Measurements from ENCODE around the gene CRACDL. TPM values are rescaled to one million over a fixed set of nuclear protein-coding genes. Genes with fewer than 3 reads are reported as not detected.
"Not testable (repeated sequence)": the region's sequence is repeated elsewhere in the genome, so short reads cannot be mapped to it uniquely, and the experiment has no call there.

The CRACDL gene
- total RNA-seq, 1 experiment from 2014 or later, result 3.1 TPM

DNA sequence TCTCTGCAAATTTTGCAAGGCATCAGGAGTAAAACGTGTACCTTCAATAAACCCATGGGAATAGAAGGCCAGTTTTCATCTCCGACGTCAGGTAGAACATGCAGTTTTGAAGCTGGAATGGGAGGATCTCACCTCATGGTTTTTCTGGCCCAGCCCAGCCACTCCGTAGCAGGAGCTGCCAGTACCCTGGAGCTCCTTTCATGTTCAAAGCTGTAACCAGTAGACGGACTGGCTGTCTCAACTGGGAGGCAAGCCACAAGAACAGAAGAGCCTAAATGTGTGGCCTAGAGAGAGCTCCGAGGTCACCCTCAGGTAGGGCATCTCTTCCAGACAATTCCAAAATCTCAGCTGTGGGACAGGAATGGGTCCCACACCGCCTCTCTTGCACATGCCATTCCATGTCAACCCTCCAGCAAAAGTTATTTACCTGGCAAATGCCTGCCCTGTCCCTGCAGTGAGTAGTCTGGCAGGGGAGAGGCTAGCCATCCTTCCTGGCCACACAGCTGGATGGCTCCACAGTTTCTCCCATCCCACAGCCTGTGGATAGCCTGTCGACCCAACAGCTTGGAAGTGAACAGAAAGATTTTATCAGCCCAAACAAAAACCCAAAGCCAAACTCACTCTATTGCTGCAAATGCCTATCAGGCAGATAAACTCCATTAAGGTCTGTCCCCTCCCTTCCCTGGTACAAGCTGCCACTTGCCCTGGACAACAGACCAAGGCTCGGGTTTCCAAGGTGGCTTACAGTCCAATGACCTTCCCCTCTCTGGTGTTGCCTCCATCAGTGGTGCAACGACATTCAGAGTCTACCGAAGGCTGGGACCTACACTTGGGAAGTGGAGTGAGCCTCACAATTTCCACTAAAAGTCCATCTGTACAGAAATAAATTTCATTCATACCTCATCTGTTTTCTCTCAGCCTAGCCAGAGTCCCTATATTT, 27.8 kb downstream of the CRACDL start:
- no peak for DNase-seq (ENCODE audit: low spot score)

DNA sequence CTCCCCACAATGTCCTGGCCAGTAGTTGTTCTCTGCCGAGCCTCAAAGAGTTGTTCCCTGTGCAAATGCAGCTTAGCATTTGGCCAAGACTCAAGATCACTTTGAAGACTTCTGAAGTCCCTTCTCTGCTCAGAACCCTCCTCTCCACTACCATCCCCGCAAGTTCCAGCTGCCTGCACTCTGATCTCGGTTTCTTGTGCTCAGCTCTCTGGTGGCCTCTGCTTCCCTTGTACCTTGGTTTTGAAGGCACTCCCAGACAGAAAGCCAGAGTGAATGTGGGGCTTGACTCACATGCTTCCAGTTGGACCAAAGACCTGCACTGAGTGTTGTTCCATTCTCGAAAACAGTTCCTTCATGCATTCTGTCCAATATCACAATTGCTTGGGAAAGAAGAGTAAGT, 28.6 kb downstream of the CRACDL start:
- no peak for DNase-seq (ENCODE audit: low spot score)

DNA sequence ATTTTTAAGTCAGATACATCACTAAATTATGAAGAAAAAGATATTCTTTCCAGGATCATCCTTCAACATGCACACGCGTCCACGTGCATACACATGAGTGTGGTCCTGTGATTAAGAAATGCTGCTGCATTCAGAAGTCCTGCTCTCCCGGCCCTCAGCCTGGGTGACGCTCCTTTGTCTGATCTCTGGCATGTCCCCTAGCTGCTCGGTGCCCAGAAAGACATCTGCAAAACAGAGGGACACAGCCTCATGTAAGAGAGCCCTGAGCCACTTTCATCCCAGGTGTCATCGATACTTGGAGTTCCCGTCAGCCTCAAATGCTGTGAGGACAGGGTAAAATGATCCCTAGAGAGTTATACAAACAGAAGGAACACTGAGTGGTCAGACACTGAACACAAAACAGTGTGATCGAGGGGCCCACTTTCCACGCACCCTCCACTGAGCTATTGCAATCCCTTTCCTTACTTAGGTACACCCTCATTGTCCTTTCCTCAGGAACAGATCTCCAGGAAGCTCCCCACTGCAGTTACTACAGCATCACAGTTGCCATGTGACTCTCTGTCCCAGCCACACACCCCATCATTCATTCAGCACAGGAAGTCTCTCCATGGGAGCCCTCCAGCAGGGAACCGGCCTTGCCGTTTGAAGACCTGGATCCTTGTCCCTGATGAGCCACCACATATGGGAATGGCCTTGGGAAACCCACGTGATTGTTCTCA, 32.1 kb downstream of the CRACDL start:
- no peak for DNase-seq (ENCODE audit: low spot score)

DNA sequence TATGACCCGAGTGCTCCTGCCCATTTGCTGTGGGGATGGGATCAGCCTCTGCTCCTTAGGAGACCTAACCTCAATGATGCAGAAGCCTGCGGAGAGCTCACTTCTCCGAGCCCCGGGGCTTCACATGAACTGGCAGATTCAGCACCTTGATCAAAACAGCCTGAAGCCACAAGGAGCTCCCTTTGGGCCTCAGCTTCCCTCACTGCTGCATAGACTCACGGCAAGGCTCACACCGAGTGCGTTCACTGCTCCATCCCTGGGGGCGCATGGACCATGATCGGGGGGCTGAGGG, 33.0 kb downstream of the CRACDL start:
- no peak for DNase-seq (ENCODE audit: low spot score)

DNA sequence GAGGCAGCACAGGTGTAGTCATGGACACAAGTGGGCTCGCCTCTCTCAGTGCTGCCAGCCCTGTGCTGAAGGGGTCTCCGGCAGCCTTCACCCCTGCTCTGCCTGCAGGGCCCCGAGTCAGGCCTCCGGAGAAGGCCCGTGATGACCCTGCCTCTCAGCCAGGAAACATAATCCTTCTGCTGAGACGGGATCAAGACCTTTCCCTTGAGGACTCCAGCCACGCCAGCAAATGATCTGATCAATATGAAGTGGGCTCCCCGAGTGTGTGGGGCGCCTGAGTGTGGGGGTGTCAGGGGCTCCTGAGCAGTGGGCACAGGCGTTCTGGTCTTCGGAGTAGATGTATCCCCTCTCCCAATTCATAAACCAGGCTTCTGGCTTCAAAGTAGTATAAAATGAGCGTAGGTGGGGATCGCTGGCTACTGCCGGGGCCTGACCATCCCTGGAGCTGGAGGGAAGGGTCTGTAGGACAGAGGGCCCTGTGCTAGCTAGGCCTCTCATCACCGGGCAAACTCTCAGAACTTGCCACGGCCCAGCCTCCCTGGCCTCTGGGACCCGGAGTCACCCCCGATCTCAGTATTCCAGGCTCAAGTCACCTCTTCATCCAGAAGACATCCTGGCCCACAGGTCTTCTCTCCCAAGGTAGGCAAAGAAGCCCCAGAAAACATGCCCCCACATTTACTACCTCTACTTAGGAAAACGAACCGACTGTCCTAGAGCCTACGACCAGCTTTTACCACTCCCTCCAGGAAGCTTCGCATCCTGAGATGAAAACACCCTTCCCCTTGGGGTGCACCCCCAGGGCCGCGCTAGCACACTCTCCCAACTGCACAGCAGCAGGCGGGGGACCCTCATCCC, 33.6 kb downstream of the CRACDL start:
- DNase-seq (ENCODE audit: low spot score), result no peak

DNA sequence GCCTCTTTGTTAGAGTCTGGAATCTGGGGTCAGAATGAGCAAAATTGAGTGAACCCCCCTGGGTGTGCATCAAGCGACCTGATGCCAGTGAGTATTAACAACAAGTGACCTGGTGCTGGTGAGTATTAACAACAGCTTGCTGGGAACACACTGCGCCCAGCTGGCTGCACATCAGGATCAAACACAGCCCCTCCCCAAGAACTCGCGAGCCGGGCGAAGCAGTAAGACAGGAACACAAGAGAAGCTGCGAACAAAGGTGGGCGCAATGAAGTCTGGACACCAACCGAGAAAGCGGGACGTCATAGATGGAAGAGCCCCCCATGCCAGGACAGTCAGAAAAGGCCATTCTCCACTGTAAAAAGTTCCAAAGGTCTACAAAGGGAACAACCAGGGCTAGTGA, 34.3 kb downstream of the CRACDL start:
- no peak for DNase-seq (ENCODE audit: low spot score)

DNA sequence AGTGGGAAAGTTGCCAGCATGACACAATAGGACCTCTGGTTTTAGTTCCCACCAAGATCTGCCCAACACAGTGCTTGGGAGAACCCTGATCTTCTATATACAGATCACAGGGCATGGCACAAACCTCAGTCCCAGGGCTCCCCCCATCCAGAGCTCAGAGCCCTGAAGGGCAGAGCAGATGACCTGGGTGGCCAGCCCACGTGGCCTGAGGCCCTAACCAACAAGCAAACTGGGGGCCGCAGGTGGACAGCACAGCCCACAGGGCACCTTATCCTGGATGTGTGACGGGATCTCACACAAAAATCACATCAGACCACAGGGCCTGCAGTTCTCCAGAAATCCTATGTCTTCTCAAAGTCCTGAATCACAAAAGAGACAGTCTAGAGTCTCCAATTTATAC, 34.7 kb downstream of the CRACDL start:
- DNase-seq (ENCODE audit: low spot score), result no peak

DNA sequence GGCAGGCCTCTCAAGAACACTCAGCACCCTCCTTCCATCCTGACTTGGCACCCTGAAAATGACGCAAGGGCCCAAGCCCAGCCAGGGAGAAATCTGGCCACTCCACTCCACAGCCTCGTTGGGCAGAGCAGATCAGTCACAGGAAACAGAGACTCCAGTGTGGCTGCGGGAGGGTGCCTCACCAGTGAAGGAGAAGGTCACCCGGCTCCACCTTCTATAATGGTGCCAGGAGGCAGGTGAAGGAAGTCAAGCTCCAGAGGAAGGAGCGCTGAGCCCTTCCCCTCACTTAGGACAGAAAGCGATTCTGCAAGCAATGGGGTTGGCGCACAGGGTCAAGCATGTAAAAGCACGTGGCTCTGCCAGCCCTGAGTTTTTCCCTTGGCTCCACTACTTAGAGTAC, 35.3 kb downstream of the CRACDL start:
- no peak for DNase-seq (ENCODE audit: low spot score)

DNA sequence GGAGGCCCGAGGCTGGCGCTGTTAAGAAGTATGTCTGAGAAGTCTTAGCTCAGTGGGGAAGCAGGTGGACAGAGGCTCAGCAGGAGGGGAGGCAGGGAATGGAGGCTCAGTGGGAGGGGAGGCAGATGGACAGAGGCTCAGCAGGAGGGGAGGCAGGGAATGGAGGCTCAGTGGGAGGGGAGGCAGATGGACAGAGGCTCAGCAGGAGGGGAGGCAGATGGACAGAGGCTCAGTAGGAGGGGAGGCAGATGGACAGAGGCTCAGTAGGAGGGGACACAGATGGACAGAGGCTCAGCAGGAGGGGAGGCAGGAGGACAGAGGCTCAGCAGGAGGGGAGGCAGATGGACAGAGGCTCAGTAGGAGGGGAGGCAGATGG, 36.3 kb downstream of the CRACDL start:
- not testable (repeated sequence) for DNase-seq (ENCODE audit: low spot score)

DNA sequence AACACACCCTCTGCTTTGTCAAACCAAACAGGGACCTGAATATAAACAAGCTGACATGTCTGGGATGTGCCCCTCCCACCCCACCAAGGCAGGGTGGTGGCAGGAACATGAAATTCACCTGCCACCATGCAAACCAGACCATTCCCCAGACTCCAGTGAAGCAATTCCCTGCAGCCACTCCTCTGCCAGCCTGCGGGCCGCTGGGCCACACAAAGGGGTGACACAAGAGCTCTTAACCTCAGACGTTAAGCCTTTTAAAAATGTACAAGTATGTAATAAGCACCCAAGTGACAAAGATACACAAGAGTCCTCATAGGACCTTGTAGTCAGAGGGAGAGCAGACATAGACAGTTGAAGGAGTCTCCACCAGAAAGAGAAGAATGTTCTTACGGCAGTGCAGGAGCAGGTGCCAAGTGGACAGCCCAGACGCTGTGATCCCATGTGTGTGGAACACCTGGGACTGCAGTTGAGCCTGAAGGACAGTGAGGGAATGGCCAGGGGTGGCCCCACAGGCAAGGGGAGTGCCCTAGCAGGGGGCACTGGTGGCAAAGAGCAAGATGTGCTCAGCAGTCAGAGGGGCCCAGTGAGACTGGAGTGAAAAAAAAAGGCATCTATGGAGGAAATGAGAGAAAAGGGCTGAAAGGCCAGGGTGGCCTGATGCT, 36.9 kb downstream of the CRACDL start:
- DNase-seq (ENCODE audit: low spot score), result no peak

DNA sequence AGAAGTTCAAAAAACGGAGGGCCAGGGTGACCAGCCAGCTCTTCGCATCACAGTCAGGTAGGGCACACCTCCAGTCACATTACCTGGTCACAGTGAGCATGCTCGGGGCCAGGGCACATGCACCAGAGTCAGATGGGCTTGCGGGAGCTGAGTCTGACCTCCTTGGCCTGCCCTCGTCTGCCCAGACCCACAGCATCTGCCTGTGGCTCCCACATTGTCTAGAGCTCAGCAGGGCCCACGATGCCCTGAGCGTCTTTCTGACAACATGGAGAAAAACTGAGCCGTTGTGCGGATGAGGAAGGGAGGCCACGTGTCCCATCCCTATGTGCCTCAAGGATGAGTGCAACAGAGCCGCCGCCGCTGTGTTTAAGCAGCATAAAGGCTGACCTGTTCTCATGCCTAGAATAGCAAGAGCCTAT, 37.6 kb downstream of the CRACDL start:
- DNase-seq (ENCODE audit: low spot score), result no peak

DNA sequence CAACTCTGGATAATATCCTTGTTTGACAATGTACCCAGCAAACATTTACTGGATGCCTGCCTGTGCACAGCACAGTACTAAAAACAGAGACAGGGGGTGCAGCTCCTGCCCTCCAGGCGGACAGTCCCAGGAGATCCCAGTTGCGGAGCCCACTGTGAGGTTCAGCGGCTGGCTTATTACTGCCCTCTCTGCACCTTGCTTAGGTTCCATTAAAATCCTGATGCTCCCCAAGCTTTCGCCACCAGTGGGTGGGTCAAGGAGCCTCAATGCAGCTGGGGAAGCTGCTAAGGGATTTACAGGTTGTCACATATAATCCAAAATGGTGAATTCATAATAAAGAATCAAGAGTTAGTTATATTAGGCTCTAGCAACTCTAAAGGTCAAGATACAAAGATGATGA, 38.3 kb downstream of the CRACDL start:
- no peak for DNase-seq (ENCODE audit: low spot score)

DNA sequence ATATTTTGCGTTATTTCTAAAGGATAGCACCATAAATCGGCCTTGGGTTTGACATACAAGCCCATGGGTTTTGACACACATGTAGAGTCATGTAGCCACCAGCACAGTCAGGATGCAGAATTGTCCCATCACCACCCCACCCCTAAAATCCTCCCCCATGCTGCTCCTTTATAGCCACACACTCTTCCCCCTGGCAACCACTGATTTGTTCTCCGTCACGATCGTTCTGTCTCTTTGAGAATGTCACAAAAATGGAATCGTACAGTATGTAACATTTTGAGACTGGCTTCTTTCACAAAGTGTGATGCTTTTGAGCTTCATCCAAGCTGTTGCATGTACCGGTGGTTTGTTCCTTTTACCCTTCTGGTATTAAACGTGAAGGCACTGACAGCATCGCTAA, 39.1 kb downstream of the CRACDL start:
- DNase-seq (ENCODE audit: low spot score), result no peak

DNA sequence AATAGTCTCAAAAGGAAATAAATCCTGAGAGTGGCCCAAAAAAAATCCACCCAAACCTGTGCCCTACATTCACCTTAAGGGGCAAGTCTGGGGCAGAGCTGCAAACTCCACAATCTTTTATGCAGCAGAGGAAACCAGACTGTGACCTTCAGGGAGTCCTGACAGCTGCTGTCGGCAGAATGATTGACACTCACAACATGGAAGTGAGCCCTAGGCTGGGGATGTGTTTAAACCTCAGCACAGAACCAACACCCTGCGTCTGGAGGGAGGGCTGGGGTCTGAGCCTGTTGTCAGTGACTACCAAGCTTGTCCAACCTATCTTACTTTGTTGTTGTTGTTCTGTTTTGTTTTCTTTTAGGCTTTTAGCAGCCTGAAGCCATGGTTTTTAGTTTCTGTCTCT, 39.6 kb downstream of the CRACDL start:
- no peak for DNase-seq (ENCODE audit: low spot score)

DNA sequence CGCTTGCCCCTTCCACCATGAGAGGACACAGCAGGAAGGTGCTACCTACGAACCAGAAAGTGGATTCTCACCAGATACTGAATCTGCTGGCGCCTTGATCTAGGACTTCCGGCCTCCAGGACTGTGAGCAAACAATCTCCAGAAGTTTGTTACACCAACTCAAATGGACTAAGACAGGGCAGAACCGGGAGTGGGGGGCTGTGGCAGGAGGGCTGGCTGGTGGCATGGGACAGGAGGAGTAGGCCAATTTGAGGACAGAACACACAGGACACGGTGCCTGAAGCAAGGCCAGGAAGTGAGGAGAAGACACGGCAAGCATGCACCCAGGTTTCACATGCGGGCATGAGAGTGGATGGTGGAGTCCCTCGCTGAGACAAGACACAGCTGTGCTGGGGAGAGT, 40.1 kb downstream of the CRACDL start:
- no peak for DNase-seq (ENCODE audit: low spot score)

DNA sequence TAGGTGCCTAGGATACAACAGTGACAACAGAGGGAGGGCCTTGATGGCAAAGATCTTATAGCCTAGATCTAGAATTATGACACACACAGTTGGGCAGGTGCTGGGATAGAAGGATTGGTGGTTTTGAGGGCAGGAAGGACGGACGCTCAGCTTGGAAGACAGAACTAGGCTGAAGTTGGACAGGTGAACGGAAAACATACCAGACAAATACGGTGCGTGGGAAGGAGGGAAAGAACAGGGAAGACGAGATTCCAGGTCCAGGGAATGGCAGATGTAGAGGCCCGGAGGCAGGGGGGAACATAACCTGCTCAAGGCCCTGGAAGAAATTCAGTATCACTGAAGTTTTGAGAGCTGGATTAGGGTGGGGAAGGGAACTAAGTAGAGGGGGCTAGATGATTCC, 40.8 kb downstream of the CRACDL start:
- no peak for DNase-seq (ENCODE audit: low spot score)

DNA sequence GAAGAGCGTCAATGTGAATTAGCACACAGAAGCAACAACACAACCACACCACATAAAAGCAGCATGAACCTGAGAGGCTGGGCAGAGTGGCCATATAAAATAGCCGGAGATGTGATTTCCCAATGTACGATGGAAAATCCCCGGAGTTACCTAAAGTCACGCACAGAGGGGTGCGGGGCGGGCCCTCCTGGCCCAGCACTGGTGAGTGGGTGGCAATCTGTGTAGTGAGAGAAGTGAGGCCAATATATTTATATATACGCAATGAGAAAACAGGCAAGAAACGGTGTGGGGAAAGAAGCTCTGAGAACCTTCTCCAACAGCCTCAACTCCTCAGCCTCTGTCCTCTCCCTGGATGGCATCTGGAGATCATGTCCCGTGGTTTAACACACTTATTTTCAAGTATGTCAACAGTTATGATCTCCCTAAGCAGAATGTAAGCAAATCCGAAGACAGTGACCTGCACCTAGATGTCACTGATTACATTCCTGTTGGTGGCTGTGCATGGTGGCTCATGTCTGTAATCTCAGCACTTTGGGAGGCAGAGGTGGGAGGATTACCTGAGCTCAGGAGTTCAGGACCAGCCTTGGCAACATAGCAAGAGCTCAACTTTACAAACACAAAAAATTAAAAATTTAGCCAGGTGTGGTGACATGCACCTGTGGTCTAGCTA, 41.6 kb downstream of the CRACDL start:
- no peak for DNase-seq (ENCODE audit: low spot score)

DNA sequence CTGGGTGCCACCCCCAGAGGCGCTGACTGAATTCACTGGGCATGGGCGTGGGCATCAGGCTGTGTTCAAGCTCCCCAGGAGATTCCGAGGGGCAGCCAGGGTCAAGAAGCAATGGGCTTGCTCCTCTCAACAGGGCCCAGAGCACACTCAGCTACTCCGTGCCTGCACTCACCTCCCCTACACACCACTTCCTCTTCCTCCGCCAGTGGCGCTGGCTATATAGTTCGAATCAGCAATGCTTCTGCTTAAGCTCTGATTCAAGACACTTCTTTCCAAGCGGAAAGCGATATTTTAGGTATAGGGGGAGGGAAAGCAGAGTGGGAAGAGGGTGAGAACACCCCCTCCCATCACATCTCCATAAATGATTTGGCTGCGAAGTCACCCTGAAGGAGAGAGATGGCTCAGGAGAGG, 42.1 kb downstream of the CRACDL start:
- DNase-seq (ENCODE audit: low spot score), result no peak

DNA sequence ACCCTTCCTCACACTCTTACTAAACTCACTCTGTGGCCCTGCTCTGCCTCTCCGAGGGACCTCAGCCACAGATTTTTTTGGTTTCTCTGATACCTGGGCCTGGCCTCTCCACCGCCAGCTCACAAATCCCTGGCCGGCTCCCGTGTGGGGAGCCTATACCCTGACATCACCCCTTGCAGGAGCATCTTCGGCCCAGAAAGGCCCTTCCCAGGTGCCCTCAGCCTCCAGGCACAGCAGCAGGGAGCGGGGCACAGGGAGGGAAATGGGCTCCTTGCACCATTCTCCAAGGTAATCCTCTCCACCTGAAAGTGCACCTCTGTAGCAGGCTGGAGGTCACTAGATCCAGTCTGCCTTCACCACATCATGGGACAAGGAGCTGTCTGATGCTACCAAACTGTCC, 43.2 kb downstream of the CRACDL start:
- no peak for DNase-seq (ENCODE audit: low spot score)

DNA sequence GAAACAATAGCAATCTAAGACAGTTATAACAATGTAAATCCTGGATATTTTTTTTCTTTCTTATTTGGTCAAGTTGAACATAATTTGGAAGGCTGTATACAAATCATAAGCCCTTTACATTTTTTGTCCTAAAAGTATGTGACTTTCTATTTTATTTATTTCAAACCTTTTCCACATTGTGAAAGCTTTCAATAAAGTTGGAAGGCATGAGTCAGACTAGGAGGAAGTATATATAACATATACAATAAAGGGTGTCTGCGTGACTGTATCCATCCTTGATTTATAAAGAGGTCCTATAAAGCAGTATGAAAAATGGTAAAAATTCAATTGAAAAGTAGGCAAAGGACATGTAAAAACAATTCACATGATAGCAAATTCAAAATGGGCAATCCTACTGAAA, 44.4 kb downstream of the CRACDL start:
- no peak for DNase-seq (ENCODE audit: low spot score)

DNA sequence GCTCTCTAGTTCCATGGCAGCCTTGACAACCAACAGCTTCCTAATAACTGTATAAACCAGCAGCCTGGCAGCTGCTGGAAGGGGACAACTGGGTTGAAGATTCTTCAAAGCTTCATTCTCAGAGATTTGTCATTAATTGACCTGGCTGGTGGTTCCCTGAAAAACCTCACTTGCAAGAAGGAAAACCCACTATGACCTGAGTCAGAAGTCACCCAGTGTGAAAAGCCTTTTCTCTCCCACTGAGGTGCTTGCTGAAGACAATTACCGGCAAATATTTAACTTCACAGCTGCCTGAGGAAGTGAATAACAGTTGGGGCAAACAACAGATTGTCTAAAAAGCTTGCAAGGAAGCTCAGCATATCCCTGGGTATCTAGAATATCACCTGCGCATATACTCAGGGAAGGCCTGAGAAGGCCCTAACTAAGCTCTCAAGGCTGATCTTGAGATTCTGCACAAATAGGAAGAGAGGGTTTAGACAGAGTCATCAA, 49.9 kb downstream of the CRACDL start:
- no peak for DNase-seq (ENCODE audit: low spot score)

Measured in A172 (cell line).